Right ventricle myocardium inferior (tissue), 1 donor: ENCODE results near the gene RAB11B. TPM values are rescaled to one million over a fixed set of nuclear protein-coding genes. Genes with fewer than 3 reads are reported as not detected.
"Not testable (repeated sequence)": the region's sequence is repeated elsewhere in the genome, so short reads cannot be mapped to it uniquely, and the experiment has no call there.

Source experiments
- ATAC-seq: fragments of 200-7000 bp; cut with Tn5 transposase; one replicate; pipeline ENCODE4 v1.9.1; 2020; ENCODE audit warnings: mild to moderate bottlenecking, moderate library complexity
- DNase-seq: peaks from one replicate; pipeline ENCODE4 v3.0.0; 2021; ENCODE audit errors: missing footprints
- intact Hi-C: fragments of 100-400 bp; cut with DNase I; formaldehyde crosslinking; loops from one replicate; pipeline ENCODE4 v1.11.0; 2022
- total RNA-seq: library from RNA; stranded (reverse); fragmentation: NEBNext Ultra II Directional; extraction: Animal tissue kit (Norgen Biotek cat#: 25700); gene quantifications from one replicate; pipeline ENCODE4 v1.2.1, GENCODE V29; 2021
- donor health status: DM: no; HTN: yes; CAD: no; lungs with severe emphysema.

The RAB11B gene
- total RNA-seq, 1 donor from 2014 or later, result 144 TPM

GRCh38 chr19:8390617-8390981 is 439 bp downstream of the RAB11B start:
- ATAC-seq (peak; percentile 87), DNase-seq (peak; percentile 97)
- intact Hi-C loops, result loop anchor here (1.0 kb wide), 2 partner anchors 28 to 54 kb away; partner anchors contain the start of gene HNRNPM

GRCh38 chr19:8391198-8392016 is 1.2 kb downstream of the RAB11B start:
- intact Hi-C loops, result no loop called here
- no peak for ATAC-seq
- DNase-seq, result no peak

- intact Hi-C loops, result no loop called here
- no peak for DNase-seq
- no peak for ATAC-seq
Observed at GRCh38 chr19:8392017-8392591, 1.9 kb downstream of the RAB11B start.

GRCh38 chr19:8393192-8393870 is 3.2 kb downstream of the RAB11B start:
- ATAC-seq (no peak), DNase-seq (no peak)
- intact Hi-C loops, result no loop called here

GRCh38 chr19:8393871-8394250 is 3.7 kb downstream of the RAB11B start:
- no peak for DNase-seq

GRCh38 chr19:8395621-8396082 is 5.5 kb downstream of the RAB11B start:
- intact Hi-C loops, result loop anchor here (2.0 kb wide), 1 partner anchor 41 kb away; no protein-coding TSS in a partner anchor
- no peak for ATAC-seq
- DNase-seq, result no peak

More at GRCh38 chr19:8393871-8394250, 3.7 kb downstream of the RAB11B start:
- no peak for ATAC-seq
- intact Hi-C loops, result no loop called here

- DNase-seq, result no peak
- intact Hi-C loops, result loop anchor here (2.0 kb wide), 1 partner anchor 41 kb away; no protein-coding TSS in a partner anchor
- ATAC-seq, result no peak
Observed at GRCh38 chr19:8396185-8396562, 6.0 kb downstream of the RAB11B start.

GRCh38 chr19:8396563-8397203 is 6.5 kb downstream of the RAB11B start:
- ATAC-seq (peak; percentile 47), DNase-seq (peak; percentile 82)
- intact Hi-C loops, result loop anchor here (2.0 kb wide), 1 partner anchor 42 kb away; no protein-coding TSS in a partner anchor

- no peak for ATAC-seq
- intact Hi-C loops, result loop anchor here (2.0 kb wide), 1 partner anchor 42 kb away; no protein-coding TSS in a partner anchor
- DNase-seq, result no peak
Observed at GRCh38 chr19:8397271-8397670, 7.1 kb downstream of the RAB11B start.

GRCh38 chr19:8397746-8398310 is 7.7 kb downstream of the RAB11B start:
- no peak for ATAC-seq
- no peak for DNase-seq
- intact Hi-C loops, result loop anchor here (2.0 kb wide), 1 partner anchor 43 kb away; no protein-coding TSS in a partner anchor

GRCh38 chr19:8398311-8398771 is 8.2 kb downstream of the RAB11B start:
- intact Hi-C loops, result no loop called here
- ATAC-seq (no peak), DNase-seq (no peak)

GRCh38 chr19:8399681-8400188 is 9.6 kb downstream of the RAB11B start:
- intact Hi-C loops, result no loop called here
- ATAC-seq (no peak), DNase-seq (no peak)

- intact Hi-C loops, result no loop called here
- ATAC-seq (no peak), DNase-seq (no peak)
Observed at GRCh38 chr19:8401981-8402411, 11.8 kb downstream of the RAB11B start.

- DNase-seq (no peak), ATAC-seq (no peak)
- intact Hi-C loops, result no loop called here
Observed at GRCh38 chr19:8403098-8403819, 13.1 kb downstream of the RAB11B start.

GRCh38 chr19:8403820-8404109 is 13.6 kb downstream of the RAB11B start:
- DNase-seq (no peak), ATAC-seq (no peak)
- intact Hi-C loops, result no loop called here

- DNase-seq (no peak), ATAC-seq (peak; percentile 60)
- intact Hi-C loops, result no loop called here
Observed at GRCh38 chr19:8404391-8405151, 14.4 kb downstream of the RAB11B start.

- ATAC-seq, intact Hi-C loops, DNase-seq: not testable (repeated sequence)
Observed at GRCh38 chr19:8410718-8411117, 20.6 kb downstream of the RAB11B start.
